ENCODE data around the gene DDX41.

Gene DDX41

DNA sequence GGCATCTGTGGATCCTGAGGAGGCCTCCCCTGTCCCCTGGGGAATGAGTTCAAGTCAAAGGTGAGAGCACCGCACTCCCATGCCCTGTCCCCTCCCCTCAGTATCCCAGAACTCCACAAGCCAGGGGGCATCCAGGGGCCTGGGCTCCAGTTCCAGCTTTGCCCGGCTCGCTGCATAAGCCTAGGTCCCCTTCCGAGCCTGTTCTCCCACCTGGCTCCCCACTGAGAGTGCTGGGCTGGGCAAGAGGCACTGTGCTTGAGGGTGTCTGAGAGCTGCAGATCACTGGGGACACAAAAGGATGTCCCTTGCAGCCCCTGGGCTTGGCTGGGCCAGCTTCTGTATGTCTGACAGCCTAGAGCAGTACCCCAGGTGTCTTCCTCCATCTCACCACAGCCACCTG lies 11.7 kb downstream of the DDX41 start:
- Histone ChIP-seq H3K4me1 (ENCODE audit: insufficient read depth, low read length, poor library complexity, severe bottlenecking) (peaks cover 8% of the 10 kb centered on the region), H3K36me3 (ENCODE audit: insufficient read depth, low read length) (no peaks in the 10 kb centered on the region)

GRCh38 chr5:177504086-177505056 lies 12.4 kb downstream of the DDX41 start:
- no peaks in the 10 kb centered on the region for H3K27me3 ChIP-seq (ENCODE audit: insufficient read depth, low read length, poor library complexity, severe bottlenecking)
- H3K79me2 ChIP-seq (ENCODE audit: insufficient read depth, low read length), result no peaks in the 10 kb centered on the region
- peaks cover 5% of the 10 kb centered on the region for H3K4me1 ChIP-seq (ENCODE audit: insufficient read depth, low read length, poor library complexity, severe bottlenecking)
- no peak overlapping the region for H3K4me3 ChIP-seq (ENCODE audit: low read length, poor library complexity, severe bottlenecking)
- H4K20me1 ChIP-seq (ENCODE audit: insufficient read depth, low read length, poor library complexity, severe bottlenecking), result no peaks in the 10 kb centered on the region
- H3F3A ChIP-seq (ENCODE audit: low read depth), result no peaks in the 10 kb centered on the region
- TF ChIP-seq, protein P1, sequence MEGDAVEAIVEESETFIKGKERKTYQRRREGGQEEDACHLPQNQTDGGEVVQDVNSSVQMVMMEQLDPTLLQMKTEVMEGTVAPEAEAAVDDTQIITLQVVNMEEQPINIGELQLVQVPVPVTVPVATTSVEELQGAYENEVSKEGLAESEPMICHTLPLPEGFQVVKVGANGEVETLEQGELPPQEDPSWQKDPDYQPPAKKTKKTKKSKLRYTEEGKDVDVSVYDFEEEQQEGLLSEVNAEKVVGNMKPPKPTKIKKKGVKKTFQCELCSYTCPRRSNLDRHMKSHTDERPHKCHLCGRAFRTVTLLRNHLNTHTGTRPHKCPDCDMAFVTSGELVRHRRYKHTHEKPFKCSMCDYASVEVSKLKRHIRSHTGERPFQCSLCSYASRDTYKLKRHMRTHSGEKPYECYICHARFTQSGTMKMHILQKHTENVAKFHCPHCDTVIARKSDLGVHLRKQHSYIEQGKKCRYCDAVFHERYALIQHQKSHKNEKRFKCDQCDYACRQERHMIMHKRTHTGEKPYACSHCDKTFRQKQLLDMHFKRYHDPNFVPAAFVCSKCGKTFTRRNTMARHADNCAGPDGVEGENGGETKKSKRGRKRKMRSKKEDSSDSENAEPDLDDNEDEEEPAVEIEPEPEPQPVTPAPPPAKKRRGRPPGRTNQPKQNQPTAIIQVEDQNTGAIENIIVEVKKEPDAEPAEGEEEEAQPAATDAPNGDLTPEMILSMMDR (conservative IDR thresholded peaks at IDR 0.05; ENCODE audit: low read length), result no peak
- TF ChIP-seq EZH2phosphoT487 (IDR thresholded peaks at IDR 0.05; ENCODE audit: borderline replicate concordance), result no peak
- no peaks in the 10 kb centered on the region for H3K36me3 ChIP-seq (ENCODE audit: insufficient read depth, low read length)
- no peaks in the 10 kb centered on the region for H3K9me3 ChIP-seq (ENCODE audit: insufficient read depth, low read depth, low read length)
- H2AFZ ChIP-seq (ENCODE audit: low read length), result no peak overlapping the region
- no peaks in the 10 kb centered on the region for H3K9me2 ChIP-seq (replicated peaks; ENCODE audit: low read depth, low read length)
- no peak overlapping the region for H3K4me2 ChIP-seq (ENCODE audit: low read depth, low read length, poor library complexity, severe bottlenecking)
- H3K9ac ChIP-seq (ENCODE audit: low read depth, low read length, poor library complexity, severe bottlenecking), result no peak overlapping the region

More for the DNA sequence above, 11.7 kb downstream of the DDX41 start:
- Histone ChIP-seq H3K4me2 (ENCODE audit: low read depth, low read length, poor library complexity, severe bottlenecking) (no peak overlapping the region), H3K9me2 (replicated peaks; ENCODE audit: low read depth, low read length) (no peaks in the 10 kb centered on the region), H3F3A (ENCODE audit: low read depth) (no peaks in the 10 kb centered on the region), H4K20me1 (ENCODE audit: insufficient read depth, low read length, poor library complexity, severe bottlenecking) (no peaks in the 10 kb centered on the region), H3K9me3 (ENCODE audit: insufficient read depth, low read depth, low read length) (no peaks in the 10 kb centered on the region), H3K27me3 (ENCODE audit: insufficient read depth, low read length, poor library complexity, severe bottlenecking) (no peaks in the 10 kb centered on the region), H2AFZ (ENCODE audit: low read length) (no peak overlapping the region), H3K9ac (ENCODE audit: low read depth, low read length, poor library complexity, severe bottlenecking) (no peak overlapping the region), H3K79me2 (ENCODE audit: insufficient read depth, low read length) (no peaks in the 10 kb centered on the region), H3K4me3 (ENCODE audit: low read length, poor library complexity, severe bottlenecking) (no peak overlapping the region)
- no peak for TF ChIP-seq EZH2phosphoT487 (IDR thresholded peaks at IDR 0.05; ENCODE audit: borderline replicate concordance)
- TF ChIP-seq, protein P1 (conservative IDR thresholded peaks at IDR 0.05; ENCODE audit: low read length), result no peak

DNA sequence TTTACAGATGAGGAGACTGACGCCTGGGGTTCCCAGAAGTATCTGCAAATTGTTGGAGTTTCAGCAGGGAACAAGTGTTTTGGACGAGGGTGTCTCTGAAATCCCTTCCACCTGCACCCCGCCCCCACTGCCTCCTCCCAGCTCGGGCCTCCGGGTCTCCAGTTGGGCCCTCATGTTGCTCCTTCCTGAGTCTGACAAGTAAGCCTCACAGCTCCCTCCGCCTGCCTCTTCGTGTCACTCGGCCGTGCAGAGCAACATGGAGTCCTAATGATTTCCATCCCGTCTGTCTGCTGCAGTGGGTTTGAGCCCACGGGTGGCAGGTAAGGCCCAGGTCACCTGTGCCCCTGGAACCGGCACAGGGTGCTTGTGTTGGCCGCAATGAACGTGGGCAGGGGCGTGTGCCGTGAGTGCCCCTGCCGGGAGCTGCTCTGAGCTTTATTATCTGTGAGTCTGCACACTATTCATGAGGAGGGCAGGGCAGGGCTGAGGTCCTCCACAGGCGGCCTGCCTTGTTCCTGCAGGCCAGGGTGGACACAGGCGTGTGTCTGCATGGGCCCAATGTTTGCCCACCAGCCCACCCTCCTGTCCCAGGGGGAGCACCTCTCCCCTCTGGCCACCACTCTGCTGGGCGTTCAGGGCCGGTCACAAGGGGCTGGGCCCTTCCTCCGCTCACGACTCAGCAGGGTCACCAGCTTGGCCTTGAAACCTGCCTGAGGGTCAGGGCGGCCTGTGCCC lies 13.2 kb downstream of the DDX41 start:
- H3K79me2 ChIP-seq (ENCODE audit: insufficient read depth, low read length), result no peaks in the 10 kb centered on the region
- no peaks in the 10 kb centered on the region for H3K36me3 ChIP-seq (ENCODE audit: insufficient read depth, low read length)
- peaks cover 3% of the 10 kb centered on the region for H3K4me1 ChIP-seq (ENCODE audit: insufficient read depth, low read length, poor library complexity, severe bottlenecking)
- H3F3A ChIP-seq (ENCODE audit: low read depth), result no peaks in the 10 kb centered on the region
- H3K9ac ChIP-seq (ENCODE audit: low read depth, low read length, poor library complexity, severe bottlenecking), result no peak overlapping the region
- no peaks in the 10 kb centered on the region for H3K9me3 ChIP-seq (ENCODE audit: insufficient read depth, low read depth, low read length)
- no peaks in the 10 kb centered on the region for H3K9me2 ChIP-seq (replicated peaks; ENCODE audit: low read depth, low read length)
- H3K27me3 ChIP-seq (ENCODE audit: insufficient read depth, low read length, poor library complexity, severe bottlenecking), result no peaks in the 10 kb centered on the region
- no peak overlapping the region for H2AFZ ChIP-seq (ENCODE audit: low read length)
- no peak overlapping the region for H3K4me2 ChIP-seq (ENCODE audit: low read depth, low read length, poor library complexity, severe bottlenecking)
- no peaks in the 10 kb centered on the region for H4K20me1 ChIP-seq (ENCODE audit: insufficient read depth, low read length, poor library complexity, severe bottlenecking)
- no peak for TF ChIP-seq EZH2phosphoT487 (IDR thresholded peaks at IDR 0.05; ENCODE audit: borderline replicate concordance)
- TF ChIP-seq, protein P1 (conservative IDR thresholded peaks at IDR 0.05; ENCODE audit: low read length), result no peak
- no peak overlapping the region for H3K4me3 ChIP-seq (ENCODE audit: low read length, poor library complexity, severe bottlenecking)
